NCI-H128 (cell line): ENCODE measurements around the gene TPK1.

Source experiments
- DNase-seq: peaks from one replicate; lab custom pipeline; 2025; ENCODE audit not compliant: unreplicated experiment; lab: John Stamatoyannopoulos, UW

The TPK1 gene

DNA sequence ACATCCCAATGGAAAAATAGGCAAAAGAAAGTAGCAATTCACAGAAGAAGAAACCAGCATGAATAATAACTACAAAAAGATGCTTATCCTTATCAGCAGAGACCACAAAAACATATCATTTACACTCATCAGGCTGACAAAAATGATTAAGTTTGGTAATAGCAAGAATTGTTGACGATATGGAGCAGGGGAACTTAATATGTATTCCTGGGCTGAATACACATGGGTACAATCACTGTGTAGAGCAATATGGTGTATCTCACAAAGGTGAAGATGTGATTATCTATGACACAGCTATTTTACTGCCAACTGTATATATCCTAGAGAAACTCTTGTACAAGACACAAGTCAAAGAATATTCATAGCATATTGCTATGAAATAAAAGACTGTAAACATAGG lies 290.5 kb downstream of the TPK1 start:
- no peak for DNase-seq

DNA sequence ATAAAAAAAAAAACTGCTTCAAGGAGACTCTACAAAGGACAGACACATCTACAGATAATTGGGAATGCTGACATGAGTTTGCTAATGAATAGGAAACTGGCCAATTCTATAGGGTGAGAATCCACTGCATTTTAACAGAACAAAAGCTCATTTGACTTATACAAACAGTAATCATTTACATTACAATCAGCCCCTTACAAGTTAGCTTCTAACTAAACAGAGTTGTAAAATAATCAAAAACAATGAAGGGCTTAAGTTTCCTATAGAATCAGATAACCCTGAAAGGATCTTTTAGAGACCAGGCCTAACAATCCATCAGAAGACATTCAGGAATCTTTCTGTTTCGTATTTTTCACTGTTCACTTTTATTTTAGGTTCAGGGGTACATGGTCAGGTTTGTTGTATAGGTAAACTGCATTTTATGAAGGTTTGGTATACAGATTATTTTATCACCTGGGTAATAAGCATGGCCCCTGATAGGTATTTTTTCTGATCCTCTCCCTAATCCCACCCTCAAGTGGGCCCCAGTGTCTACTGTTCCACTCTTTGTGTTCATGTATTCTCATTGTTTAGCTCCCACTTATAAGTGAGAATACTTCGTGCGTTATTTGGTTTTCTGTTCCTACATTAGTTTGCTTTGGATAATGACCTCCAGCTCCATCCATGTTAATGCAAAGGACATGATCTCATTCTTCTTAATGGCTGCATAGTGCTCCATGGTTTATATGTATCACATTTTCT lies 301.0 kb downstream of the TPK1 start:
- DNase-seq = no peak

DNA sequence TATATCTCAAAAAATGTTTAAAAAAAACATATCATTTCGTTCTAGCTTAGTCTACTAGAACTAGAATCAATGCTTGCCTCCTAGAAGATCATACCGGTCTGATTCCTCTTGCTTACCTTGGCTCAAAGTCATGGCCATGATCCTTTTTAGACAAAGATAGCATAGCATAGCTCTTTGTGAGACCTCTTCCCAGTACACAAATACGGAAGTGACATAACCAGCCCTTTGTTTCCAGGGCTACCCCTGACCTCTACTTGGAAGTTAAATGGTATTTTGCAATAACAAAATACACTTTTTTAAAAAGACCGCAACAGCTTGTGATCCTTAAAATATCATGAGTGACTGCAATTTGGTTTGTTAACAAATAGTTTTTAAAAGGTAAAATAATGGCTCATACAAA lies 301.7 kb downstream of the TPK1 start:
- DNase-seq = no peak

DNA sequence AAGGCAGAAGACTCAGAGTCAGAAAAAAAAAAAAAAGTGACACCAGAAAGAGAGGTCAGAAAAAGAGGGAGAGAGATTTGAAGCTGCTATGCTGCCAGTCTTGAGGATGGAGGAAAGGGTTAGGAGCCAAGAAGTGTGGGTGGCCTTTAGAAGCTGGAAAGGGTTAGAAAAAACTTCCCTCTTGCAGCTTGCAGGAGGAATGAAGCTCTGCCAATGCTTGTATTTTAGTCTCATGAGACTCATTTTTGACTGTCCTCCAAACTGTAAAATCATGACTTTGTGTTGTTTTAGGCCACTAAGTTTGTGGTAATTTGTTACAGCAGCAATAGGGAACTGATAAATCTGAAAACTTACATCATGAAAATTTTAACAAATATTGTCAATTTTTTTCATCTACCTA lies 304.7 kb downstream of the TPK1 start:
- DNase-seq = no peak

DNA sequence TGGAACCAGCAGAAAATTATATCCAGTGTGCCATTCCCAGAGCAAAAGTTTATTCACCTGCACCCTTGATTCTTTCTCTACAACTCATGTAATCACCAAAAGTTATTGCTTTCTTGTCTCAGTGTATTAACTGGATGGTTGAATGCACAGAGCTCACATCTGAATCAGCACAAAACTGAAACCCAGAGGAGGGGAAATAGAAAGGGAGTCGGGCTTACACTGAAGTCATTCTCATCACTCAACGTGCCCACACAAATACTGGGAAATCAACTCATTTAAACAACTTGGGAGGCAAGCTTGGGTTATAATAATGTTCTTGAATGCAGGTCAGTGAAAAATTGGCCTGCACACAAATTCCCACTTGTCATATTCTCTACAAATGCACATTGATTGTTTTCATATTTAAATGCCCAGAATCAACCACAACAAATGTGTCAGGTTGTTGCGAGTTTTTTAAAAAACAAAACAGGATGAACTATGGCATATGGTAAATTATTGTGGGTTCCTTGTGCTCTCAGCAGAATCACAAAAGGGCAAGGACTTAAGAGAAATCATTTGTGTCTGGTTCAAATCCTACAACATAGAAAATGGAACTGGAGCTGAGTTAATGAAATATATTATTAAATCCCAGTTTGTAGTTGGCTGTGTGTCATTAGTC lies 306.5 kb downstream of the TPK1 start:
- DNase-seq = no peak

DNA sequence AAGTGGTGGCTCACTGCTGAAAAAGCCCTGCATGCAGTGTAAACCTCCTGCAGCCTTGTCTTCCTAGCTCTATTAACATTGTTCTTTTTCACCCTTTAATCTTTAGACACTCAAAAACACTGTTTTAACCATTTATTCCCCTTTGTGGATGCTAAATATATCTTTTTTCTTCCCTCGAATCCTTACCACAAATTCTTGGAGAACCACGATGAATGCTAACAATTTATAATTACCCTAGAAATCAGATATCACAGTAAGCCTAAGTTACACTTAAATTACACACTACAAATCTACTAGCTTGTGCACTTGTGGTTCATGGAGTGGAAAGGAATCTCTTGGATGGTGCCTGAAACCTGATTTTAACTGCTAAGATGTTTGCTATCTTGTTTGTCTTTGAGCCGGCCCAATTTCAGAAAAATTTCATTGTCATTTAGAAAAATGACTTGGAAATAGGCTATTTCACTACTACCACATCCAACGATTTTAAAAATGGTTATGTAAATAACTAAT lies 307.3 kb downstream of the TPK1 start:
- no peak for DNase-seq

DNA sequence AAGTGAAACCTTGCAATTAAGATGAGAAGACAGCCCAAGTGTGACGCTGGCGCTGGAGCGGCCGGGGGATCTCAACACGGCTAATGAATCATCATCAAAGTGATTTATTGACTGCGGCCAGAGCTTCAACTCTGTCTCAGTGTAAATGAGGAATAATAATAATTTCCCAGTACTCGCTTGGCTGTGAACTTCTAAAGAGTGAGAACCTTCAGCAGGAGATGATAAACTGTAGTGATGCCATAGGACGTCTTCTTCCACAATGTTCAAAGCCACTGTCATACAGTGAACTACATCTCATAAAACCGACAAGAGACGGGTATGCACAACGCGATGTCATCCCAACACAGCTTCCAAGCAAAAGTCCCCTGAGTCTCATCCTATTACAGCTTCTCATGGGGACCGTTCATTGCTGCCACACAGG lies 308.8 kb downstream of the TPK1 start:
- no peak for DNase-seq

DNA sequence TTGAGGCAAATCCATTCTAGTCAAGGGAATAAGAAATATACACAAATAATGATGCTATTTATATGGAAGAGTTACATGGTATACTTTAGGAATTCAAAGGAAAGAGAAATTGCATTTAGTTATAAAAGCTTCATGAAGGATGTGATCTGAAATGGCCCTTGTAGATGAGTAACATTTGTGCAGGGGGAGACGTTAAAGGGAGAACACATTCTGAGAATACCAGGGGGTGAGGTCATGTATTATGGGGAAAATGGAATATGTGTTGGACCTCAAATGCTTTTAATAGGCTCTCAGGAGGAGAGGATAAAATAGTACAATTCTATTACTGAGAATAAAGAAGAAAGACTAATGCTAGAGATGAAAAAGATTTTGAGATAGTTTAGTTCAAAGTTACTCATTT lies 309.9 kb downstream of the TPK1 start:
- DNase-seq = no peak

DNA sequence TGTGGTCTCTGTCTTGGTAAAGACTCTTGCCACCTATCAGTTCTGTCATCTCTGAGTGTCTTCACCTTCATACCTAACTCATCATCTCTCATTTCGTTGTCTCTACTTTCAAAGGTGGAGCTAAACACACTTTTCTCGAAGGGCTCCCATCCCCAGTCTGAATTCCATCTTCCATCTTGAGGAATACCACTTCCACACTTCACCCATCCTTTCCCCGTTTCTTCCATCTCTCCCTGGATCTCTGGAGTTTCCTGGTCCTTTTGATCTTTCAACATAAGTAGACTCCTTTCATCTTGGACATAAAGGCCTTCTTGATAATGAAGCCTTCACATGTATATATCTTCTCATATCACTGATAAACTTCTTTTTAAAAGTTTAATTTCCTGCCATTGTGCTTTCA lies 311.6 kb downstream of the TPK1 start:
- no peak for DNase-seq

DNA sequence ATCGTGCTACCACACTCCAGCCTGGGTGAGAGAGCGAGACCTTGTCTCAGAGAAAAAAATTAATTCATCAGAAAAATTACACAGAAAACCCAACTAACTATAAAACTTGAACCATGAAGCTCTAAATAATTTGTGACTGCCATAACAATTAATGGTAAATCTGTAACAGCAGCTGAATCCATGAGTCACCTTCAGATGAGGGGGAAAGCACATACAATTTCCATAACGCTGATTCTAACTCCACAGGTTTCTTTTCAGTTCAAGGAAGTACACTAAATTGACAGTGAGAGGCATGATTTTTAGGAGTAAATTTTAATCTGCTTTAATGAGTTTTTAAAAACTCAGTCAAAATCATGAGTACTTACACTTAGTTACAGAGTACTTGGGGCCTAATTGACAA lies 312.2 kb downstream of the TPK1 start:
- DNase-seq = no peak

DNA sequence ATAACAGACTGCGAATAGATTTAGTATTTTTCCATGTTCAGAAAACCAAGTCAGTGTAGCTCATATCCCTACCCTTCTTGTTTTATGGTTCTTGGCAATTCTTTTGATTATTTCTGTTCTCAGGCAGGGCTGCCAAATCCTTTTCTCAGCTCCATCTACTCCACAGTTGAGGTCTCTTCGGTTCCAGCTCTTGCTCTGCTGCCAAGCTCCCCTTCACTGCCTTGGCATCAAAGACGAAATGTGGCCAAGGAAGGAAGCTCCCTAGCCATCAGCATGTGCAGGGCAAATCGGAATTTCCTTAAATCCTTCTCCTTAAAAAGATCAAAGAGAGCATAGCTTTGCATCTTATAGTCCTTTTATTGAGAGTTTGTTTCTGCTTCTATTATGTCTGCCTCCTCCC lies 315.9 kb downstream of the TPK1 start:
- DNase-seq = no peak

DNA sequence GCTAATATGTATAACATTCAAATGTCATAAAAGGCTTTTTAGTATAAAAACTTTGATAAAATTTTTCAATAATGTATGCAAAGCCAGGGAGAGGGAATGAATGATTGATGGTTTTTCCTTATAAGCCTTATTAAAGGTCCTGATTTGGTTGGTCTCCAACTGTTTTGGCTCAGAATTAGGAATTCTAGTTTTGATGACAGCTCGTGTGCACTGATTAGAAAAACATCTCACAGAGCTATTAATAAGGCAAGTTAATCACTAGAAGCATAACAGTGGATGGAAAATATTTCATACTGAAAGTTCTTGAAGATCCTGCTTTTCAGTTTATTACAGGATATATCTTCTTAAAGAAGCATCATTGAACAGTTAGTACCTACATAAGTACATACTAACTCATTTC lies 317.5 kb downstream of the TPK1 start:
- DNase-seq = no peak

DNA sequence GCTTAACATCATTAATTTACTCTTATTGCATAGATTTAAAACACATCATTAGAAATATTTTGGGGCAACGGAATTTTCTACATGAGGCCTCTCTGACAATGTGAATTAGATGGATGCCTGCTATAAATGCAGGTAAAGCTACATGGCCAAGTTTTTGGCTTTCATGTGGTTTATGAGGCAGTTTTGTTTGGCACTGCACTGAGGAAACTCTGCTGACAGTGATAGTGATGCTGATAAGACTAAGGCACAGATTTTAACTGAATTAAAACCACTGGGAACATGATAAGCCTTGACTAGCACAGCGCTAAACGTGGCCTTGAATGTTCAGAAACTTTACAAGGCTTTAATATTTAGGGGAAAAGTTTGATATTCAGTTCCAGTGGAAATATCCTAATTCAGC lies 318.1 kb downstream of the TPK1 start:
- DNase-seq = no peak

DNA sequence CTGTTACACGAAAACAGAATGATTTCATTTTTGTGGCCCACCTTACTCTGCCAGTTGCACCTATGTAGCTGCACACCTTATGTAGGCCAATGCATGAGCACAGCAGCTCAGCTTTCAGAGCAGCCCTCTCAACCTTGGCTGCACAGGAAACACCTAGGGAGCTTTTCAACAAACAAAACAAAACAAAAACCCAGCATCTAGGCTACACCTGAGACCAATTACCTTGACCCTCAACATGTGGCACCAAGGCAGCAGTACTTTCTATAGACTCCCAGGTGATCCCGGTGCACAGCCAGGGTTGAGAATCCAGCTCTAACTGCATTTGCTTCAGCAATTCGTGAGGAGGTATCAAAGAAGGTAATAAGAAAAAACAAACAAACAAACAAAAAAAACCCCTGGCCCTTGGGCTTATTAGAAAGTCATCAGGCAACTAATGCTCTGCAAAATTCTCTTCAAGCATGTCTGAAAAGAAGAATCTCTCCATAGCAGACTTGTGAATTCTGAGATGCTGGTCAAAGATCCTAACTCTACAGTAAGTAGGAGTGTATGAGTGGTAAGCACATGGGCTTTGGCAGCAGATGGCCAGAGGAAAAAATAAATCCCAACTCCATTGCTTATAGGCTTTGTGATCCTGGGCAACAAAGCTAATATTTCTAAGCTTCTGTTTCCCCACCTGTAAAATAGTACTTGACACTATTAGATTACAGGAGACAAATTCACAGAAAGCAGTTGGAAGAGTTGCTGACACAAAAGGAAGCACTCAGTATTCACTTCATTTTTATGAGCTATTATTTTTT lies 318.9 kb downstream of the TPK1 start:
- DNase-seq = no peak

DNA sequence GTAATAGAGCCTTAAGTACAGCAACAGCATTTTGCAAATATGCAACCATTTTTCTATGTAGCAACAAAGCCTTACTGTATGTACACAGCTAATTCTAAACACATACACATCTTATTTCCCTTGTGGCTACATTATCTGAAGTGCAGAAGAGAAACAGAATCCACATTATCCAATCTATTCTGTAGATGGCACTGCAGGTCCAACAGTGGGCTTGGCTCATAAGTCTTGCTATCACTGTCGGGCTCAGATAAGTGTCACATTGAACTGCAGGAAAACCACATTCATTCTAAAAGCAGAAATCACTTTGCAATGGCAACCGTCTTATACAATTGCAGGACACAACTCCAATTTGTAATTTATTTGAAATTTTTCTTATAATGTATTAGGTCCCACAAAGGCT lies 322.5 kb downstream of the TPK1 start:
- no peak for DNase-seq

DNA sequence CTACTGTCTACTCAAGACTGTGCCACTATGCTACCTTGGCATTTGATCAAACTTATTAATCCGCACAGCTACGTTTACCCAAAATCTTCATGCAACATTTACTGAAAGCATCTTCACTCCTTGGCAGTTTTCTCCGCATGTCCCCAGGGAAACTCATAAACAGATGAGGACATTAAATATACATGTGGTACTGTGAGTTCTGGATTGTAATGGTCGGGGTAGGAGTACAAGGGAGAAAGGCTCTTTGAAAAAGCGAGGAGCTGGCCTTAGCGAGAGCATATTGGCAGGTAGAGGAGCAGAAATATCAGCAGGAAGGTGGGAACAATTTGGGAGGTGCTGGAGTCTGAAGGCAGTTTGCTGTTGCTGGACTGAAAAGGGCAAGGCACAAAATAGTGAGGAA lies 325.2 kb downstream of the TPK1 start:
- DNase-seq = no peak

DNA sequence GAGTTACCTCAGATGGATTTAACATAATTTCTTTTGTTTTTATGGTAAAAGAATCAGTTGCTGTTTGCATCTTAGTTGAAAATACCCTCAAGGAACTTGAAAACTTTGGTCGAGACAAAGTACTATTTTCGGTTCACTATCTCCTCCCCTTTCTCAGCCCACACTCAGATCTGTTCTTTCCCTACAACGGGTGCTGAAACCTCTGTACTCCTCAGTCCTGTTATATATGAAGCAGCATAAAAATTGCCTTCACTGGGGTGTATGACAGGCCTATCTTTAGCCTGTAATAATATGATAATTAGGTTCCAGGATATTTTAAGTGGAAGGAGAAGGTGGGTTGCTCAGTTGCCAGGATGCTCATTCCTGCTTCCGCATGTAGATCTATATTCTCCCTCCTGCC lies 327.2 kb downstream of the TPK1 start:
- no peak for DNase-seq

DNA sequence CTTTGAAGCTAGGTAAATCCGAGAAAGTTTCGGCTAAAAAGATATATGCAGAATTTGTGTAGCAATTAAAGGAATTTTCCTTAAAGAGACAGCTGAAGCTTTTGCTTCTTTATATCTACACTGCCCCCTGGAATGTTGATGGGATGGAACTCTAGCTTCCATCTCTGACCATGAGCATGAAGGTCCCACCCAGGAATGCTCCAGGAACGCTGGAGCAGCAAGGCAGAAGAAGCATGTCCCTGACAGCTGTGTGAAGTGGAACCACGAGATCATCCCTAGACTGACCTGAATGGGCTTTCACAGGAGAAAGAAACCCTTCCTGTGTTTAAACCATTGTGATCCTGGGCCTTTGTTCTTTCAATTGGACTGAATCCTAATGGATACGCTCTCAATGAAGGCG lies 332.6 kb downstream of the TPK1 start:
- DNase-seq = no peak

DNA sequence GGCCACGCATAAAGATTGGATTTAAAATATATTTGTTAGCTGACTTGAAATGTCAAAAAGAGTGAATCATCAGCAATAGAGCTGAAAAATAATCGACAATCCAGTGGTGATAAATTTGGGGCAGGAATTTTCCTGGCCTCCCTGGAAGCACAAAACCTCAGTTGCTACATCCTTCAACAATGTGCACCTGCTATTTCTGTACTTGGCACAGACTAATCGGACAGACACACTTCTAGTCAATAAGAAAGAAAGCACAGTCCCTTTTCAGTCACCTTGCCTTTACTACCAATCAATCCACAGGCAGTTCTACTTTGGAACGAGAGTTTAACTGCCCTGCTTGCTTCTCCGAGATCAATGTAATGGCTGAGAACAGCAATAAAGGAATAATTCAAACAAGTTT lies 335.6 kb downstream of the TPK1 start:
- no peak for DNase-seq

DNA sequence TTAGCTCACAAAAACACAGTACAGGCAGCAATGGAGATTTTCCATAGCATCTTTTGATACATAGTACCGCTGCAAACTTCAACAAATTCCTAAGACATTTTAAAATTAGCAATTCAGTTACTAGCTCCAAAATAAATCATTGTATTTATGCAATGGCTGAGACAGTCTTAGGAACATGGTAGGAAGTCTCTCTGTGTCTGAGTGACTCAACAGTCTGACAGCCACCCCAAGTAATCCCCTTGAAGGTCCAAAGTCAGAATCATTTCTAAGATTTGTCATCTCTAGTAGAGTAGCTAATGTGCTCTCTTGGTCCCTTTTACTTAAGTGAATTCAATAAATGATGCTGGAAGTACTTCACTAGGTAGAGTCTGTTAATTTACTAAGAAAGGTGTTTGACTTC lies 338.6 kb downstream of the TPK1 start:
- no peak for DNase-seq

DNA sequence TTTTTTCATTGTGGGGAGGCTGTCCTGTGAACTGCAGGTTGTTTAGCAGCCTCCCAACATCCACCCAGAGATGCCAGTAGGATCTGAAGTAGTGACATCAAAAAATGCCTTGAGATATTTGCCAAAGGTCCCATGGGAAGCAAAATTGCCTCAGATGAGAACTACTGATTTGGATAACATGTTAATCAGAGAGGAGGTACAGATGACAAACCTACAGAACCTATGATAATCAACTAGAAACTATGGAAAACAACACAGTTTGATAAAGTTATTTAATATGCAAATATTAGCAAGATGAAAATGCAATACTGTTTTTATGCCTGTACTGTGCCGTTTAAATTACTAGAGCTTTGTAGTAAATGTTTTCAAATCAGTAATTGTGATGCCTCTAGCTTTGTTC lies 341.5 kb downstream of the TPK1 start:
- DNase-seq = no peak

DNA sequence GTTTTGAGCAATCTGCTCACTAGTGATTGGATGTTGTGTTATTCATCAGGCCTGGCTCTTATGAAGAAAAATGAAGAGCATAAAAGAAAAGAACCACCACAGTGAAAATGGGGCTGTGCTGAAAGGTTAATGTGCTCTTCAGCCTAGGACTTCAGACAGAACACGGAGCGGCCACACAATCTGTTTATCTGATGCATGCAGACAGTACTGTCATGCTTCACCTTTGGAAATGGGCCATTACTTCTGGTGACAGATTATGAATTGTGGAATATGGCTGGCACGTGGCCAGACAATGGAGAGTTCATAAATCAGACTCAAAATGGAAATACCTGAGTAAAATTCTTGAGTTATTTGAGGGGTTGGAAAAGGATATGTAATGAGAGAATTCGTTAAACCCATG lies 346.3 kb downstream of the TPK1 start:
- DNase-seq = no peak
